HG03064 (cell line): ENCODE results near the gene SHANK2.
"Not testable (repeated sequence)": the region's sequence is repeated elsewhere in the genome, so short reads cannot be mapped to it uniquely, and the experiment has no call there.

Experiments
- ATAC-seq: cut with Tn5 transposase; IDR thresholded peaks from one replicate; pipeline ENCODE4 v1.9.1; 2021; ENCODE audit warnings: low read depth; ENCODE audit not compliant: unreplicated experiment

SHANK2 gene

DNA sequence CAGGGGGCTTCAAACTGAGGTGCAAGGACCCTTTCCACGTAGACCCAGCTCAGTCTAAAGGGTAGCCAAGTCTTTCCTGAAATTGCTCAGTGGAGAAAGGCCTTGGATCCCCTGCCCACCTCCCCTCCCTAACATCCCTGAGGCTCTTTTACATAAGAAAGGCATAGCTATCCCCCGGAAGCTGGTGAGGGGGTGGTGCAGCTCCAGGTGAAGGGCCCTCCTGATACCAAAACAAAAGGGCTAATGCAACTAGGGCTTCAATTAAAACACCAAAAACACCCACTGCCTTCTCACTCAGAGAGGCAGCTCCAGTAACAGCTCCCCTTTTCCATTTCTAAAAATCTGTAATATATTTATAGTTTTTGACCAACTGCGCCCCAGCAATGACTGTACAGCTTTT, 5.8 kb downstream of the SHANK2 start:
- ATAC-seq: no peak

DNA sequence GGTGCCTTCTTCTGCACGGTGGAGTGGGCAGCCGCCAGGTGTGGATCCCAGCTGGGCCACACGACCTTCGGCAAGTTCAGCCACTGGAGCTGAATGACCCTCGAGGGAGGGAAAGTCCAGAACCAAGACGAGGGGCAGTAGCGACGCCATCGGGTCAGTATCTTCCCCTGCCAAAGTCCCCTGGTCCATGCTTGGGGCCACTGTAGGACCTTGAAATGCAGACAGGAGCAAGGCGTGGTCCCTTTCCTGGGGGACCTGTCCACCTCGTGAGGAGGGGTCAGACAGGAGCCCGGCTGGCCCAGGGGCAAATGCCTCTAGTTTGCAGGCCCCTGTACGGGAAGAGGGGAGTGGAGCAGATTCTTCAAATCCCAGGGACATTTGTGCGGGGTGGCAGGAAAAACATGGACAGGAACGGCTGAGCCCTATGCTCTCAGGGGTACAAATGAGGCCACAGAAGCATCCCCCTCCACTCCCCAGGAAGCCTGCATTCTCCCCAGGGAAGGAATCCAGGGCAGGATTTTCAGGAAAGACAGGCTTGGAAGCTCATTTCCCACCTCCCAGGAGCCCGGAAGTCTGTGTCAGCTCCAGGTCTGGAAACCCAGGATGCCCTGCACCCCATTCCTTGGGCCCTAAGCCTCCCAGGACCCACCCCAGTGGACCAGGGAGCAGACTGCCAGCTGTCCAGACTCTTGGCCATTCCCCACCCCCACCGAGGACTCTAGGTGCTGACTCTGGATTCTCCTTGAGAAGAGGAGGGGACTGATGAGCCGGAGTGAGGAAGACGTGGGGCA, 6.6 kb downstream of the SHANK2 start:
- ATAC-seq: no peak

DNA sequence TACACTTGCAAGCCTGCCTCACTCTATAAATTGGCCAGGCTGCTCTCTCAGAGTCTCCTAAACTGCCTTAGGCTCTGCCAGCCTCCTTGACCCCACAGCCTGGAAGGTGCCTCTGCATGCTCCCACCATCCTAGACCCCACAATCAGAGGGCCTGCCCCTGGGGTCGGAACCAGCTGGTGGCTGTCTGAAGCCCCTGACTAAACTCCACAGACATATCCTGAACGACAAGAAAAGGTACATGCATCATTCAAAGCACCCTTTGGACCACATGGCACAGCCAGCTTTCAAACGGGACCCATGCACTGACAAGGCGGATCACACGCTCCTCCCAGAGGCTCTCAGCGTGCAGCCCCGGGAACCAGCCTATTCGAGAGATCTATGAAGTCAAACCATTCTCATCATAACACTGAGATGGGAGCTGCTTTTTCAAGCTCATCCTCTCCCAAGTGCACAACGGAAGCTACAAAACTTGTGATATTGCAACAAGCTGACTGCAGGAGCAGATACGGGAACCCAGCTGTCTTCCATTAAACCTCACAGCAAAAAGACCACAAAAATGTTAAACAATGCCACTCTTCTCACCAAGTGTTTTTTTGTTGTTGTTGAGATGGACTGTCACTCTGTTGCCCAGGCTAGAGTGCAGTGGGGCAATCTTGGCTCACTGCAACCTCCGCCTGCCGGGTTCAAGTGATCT, 8.1 kb downstream of the SHANK2 start:
- ATAC-seq: no peak

DNA sequence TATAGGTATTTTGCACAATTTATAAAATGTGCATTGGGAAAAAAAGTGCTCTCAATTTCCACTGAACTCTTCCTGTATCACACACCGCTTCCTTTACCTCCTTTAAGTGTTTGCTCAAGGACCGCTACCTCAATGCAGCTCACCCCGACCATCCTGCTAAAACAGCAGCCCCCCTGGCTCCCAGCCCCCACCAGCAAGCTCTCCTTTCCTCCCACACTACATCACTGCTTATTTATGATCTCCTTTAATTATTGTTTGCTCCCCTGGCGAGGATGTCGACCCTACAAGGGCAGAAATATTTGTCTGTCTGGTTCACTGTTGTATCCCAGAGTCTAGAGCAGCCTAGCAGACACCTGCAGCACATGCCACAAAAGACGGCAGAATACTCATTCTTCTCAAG, 10.0 kb downstream of the SHANK2 start:
- ATAC-seq: no peak

DNA sequence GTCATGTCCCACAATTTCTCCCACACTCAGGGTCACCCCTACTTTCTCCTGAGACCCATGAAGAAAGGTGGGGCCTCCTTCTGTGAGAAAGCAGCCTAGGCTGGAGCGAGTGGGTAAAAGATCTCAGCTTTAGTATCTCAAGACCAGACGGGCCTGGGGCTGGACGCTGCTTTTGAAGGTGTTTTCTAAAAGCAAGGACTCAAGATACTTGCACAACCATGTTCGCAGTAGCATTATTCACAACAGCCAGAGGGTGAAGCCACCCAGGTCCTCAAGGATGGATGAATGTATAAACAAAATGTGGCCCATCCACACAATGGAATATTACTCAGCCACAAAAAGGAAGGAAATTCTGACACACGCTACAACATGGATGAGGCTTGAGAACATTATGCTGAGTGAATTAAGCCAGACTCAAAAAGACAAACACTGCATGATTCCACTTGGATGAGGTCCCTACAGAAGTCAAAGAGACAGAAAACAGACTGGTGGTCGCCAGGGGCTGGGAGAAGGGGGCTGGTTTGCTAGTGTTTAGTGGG, 10.6 kb downstream of the SHANK2 start:
- ATAC-seq: no peak

DNA sequence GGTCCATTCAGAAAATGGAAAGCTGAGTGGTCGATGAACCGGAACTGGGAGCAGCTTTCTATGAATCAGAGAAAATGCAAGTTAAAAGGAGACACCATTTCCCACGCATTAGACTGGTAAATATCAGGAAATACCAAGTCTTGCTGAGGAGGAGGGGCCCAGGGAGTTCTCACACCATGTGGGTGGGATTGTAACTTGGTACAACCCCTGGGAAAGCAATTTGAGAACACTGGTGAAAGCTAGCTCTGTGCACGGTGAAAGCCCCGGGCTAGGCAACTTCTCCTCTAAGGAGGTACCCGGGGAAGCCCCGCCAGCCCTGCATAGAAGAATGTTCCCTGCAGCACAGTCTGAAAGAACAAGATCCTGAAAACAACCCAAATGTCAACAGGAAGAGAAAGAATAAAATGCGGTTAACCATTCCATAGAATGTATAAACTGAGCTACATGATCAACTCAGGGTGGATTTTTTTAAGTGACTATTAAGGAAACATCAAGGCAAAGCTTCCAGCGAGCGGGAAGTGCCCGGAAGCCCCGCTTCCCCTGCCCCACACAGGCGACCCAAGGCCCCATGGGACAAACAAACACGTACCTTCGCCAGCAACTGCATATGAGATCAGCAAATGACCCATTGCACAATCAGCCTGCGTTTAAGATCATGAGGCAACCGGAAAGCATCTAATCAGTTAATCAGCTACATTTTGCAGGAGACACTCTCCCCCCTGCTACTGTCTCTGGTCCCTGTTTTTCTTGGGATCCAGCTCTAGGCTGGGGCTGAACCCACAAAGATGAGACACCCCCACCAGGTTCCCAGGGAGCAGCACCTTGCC, 11.3 kb downstream of the SHANK2 start:
- ATAC-seq: no peak

DNA sequence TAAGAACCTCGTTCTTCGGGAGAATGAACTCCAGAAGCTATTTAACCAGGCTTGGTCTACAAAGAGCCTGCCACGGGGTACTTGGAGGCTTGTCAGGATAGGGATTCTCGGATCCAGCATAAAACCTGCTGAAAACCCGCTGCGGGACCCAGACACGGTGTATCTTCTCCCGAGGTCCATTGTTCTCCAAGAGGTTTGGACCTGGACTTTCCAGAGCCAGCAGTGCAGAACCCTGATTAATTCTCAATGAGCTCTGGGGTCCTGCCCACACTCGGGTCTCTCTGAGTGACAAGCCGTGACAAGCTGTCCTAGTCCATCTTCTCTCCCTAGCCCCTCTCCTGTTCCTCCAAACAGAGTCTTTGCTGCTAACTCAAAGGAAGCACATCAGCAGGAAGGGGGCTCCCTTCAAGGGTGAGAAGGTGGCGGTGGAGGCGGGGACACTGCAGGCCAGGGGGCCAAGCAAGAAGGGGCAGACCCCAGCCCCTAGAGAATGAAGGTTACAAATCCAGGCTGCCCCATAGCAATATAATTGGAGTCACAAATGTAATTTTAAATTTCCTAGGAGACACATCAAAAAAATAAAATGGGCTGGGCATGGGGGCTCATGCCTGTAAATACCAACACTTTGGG, 12.2 kb downstream of the SHANK2 start:
- ATAC-seq: no peak

DNA sequence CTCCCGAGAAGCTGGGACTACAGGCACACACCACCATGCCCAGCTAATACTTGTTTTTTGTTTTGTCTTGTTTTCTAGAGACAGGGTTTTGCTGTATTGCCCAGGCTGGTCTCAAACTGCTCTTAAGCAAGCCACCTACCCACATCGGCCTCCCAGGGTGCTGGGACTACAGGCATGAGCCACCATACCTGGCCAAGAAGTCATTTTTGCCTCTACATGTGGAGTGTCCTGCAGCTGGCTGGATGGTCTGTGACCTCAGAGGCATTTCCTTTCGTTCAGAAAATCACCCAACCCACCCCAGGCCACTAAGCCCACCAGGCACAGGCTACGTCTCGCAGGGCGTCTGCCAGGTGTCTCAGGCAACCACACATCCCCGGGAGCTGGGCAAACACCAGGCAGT, 12.8 kb downstream of the SHANK2 start:
- no peak for ATAC-seq

DNA sequence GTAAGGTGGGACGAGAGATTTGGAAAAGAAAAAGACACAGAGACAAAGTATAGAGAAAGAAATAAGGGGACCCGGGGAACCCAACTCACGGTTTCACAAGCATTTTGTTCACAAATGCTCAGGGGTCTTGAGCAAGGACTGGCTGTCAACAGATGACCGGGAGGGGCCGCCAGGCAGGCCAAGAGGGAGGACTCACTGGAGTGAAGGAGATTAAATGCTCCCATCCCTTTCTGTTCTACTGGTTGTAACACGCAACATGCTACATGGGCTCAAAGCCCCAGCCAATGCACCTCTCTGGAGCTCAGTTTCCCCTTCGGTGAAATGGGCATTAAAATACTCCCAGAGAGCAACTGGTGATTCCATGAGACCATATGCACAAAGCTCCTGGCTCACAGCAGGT, 13.4 kb downstream of the SHANK2 start:
- no peak for ATAC-seq

DNA sequence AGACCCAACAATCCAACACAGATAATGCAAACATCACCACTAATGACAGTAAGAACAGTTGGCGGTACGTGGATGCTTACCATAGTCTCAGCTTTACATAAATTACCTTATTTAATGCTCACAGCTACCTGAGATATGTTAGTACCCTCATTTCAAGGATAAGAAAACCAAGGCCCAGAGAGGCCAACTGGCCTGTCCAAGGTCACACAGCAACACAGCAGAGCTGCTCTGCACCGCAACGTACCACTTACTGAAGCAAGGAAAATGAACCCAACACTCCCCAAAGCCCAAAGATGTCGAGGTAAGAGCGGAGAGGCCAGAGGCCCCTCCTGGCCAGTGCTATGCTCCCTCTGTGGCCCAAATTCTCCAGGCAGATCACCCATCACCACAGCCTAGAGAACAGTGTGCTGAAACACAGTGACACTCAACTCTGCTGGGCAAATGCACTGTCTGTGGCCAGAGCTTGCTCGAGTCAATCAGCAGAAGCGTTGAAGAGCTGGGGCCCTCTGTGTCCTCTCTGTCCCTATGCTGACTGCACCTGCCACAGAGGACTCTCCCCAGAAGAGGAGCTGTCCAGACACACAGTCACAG, 14.0 kb downstream of the SHANK2 start:
- ATAC-seq: no peak

DNA sequence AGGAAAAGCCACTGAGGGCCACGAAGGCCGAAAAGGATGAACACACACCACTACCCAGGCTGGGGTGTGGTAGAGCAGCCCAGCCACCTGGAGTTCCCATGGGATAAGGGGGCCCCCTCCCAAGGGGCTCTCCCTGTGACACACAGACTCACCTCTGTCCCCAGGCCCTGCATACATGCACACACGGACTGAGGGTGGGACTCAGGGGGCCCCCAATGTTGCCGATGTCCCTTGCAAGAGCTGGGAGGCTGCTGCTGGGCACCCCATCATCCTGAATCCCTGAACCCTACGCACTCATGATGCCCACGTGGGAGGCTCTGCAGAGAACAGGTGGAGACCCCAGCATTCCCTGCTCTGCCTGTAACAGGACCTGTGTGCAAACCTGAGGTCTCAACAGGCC, 14.5 kb downstream of the SHANK2 start:
- no peak for ATAC-seq

DNA sequence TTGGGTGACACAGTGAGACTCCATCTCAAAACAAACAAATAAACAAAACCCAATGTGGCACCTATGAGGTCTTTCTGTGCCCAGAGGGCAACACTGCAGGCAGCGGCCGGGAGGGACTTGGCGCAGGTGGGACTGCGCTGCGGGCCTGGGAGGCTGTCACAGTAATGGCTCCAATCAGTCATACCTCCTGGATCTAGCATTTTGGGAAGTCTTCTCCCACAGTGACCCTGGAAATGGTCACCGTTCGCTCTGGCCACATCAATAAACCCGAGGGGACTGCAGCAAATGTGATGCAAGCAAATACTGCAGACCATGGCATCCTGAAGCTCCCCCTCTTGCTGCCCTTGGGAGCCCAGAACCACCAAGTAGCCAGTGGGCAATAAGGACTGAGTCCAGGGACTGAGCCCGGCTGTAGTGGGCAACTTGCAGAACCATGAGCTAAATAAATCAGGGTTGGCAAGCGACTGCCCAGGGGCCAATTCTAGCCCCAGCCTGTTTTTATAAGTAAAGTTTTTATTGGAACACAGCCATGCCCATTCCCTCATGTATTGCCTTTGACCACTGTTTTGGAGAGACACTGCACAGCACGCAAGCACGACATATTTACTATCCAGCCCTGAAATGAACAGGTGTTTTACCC, 15.4 kb downstream of the SHANK2 start:
- ATAC-seq: no peak

DNA sequence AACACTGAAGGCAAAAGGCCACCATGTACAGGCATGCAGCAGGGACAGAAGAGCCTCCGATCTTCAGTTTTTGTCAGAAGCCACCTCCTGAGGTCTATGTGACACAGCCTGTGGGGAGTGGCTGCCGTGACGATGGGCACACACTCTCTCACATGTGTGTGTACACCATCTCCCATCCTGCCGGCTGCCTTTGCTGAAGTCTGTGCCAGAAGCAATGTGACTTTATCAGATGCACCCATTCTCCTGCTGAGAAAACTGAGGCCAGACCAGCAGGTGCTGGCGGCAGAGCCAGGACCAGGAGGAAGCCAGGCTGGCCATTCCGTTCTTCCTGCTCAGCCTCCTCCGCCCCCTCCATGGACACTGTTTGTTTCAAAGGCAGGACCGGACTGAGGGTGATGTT, 16.7 kb downstream of the SHANK2 start:
- ATAC-seq: no peak

DNA sequence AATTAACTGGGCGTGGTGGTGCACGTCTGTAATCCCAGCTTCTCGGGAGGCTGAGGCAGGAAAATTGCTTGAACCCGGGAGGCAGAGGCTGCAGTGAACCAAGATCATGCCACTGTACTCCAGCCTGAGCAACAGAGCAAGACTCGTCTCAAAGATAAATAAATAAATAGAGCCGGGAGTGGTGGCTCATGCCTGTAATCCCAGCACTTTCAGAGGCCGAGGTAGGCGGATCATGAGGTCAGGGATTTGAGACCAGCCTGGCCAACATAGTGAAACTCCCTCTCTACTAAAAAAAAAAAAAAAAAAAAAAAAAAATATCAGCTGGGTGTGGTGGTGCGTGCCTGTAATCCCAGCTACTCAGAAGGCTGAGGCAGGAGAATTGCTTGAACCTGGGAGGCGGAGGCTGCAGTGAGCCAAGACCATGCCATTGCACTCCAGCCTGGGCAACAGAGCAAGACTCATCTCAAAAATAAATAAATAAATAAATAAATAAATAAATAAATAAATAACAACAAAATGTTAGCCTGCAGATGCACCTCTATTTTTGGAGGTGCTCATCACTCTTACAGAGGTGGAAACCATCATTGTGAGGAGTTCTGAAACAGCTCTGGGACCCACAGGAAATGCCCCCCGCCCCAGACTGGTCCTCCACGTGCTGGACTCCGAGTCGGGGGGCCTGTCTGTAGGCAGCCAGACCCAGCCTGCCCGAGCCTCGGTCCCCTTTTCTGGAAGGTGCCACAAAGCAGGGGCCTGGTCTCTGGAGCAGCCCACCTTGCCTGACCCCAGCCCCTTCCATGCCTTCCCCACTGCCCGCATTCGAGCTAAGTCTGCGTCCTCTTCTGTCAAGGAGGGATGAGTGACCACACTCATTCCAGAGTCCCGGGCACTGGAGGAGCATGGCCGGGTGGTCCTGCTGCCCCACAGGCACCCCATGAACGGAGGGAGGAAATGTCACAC, 18.2 kb downstream of the SHANK2 start:
- not testable (repeated sequence) for ATAC-seq

DNA sequence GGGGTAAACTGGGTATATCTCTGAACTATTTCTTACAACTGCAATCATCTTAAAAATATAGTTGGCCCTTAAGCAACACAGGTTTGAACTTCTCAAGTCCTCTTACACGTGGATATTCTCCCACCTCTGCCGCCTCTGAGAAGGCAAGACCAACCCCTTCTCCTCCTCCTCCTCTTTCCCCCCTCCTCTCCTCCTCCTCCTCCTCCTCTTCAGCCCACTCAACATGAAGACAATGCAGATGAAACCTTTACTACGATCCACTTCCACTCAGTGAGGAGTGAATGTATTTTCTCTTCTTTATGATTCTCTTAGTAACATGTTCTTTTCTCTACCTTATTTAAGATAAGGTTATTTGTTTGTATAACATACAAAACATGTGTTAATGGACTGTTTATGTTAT, 20.0 kb downstream of the SHANK2 start:
- no peak for ATAC-seq

DNA sequence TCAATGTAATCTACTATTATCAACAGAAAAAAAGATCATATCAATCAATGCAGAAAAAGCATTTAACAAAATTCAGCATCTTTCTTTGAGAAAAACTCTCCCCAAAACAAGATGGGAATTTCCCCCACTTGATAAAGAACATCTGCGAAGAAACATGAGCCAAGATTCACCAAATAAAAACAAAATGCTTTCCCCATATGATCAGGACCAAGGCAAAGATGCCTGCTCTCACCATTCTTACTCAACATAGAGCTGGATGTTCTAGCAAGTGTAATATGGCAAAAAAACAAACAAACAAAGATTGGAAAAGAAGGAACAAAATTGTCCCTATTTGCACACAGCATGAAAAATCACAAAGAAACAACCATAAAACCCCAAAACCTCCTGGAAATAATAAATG, 23.4 kb downstream of the SHANK2 start:
- no peak for ATAC-seq

DNA sequence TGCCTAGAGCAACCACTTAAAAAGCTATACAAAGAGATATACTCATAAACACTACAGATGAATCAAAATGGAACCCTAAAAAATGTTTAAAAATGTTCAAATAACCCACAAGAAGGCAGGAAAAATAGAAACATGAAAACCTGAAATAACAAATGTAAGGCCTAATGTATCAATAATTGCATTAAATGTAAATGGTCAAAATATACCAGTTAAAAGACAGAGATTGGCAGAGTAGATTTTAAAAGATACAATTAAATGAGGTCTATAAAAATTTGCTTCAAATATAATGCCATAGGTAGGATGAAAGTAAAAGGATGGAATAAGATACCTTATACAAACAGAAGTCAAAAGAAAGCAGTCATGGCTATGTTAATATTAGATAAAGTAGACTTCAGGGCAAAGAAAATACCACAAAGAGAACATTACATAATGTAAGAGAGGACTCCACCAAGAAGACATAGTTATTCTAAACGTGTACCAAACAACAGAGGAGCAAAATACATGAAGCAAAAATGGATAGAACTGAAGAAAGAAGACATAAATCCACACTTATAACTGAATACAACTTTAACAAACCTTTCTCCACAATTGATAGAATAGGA, 25.2 kb downstream of the SHANK2 start:
- no peak for ATAC-seq
